ENCODE results near the gene MIPEP.
A peak's percentile ranks its signal among the peaks of the same experiment; 100 is the strongest.

Gene MIPEP

GRCh38 chr13:23736541-23736940 is 152.7 kb downstream of the MIPEP start:
- Mint-ChIP-seq H3K27me3 (ENCODE audit: low read depth, poor library complexity) (no peaks in the 10 kb centered on the region), H3K4me1 (peaks cover 10% of the 10 kb centered on the region), H3K4me3 (no peak overlapping the region), H3K27ac (no peak overlapping the region), H3K36me3 (ENCODE audit: low read depth) (peaks cover 18% of the 10 kb centered on the region), H3K9me3 (no peaks in the 10 kb centered on the region)
- DNase-seq = no peak
- TF ChIP-seq CTCF (IDR thresholded peaks at IDR 0.05) = no peak

- no peak for DNase-seq
- Mint-ChIP-seq H3K9me3 (no peaks in the 10 kb centered on the region), H3K36me3 (ENCODE audit: low read depth) (peaks cover 18% of the 10 kb centered on the region), H3K4me1 (peaks cover 5% of the 10 kb centered on the region), H3K4me3 (no peak overlapping the region), H3K27me3 (ENCODE audit: low read depth, poor library complexity) (no peaks in the 10 kb centered on the region), H3K27ac (no peak overlapping the region)
- no peak for TF ChIP-seq CTCF (IDR thresholded peaks at IDR 0.05)
Measured at GRCh38 chr13:23735329-23735728, 153.9 kb downstream of the MIPEP start.

- Mint-ChIP-seq H3K36me3 (ENCODE audit: low read depth) (peaks cover 24% of the 10 kb centered on the region), H3K9me3 (no peaks in the 10 kb centered on the region), H3K27ac (no peak overlapping the region), H3K27me3 (ENCODE audit: low read depth, poor library complexity) (no peaks in the 10 kb centered on the region), H3K4me1 (peaks cover 5% of the 10 kb centered on the region), H3K4me3 (no peak overlapping the region)
- TF ChIP-seq CTCF (IDR thresholded peaks at IDR 0.05) = no peak
- no peak for DNase-seq
Measured at GRCh38 chr13:23731709-23732108, 157.5 kb downstream of the MIPEP start.

GRCh38 chr13:23730251-23730650 is 158.9 kb downstream of the MIPEP start:
- no peak for DNase-seq
- Mint-ChIP-seq H3K36me3 (ENCODE audit: low read depth) (peaks cover 24% of the 10 kb centered on the region), H3K27ac (no peak overlapping the region), H3K9me3 (no peaks in the 10 kb centered on the region), H3K4me3 (no peak overlapping the region), H3K4me1 (peaks cover 2% of the 10 kb centered on the region), H3K27me3 (ENCODE audit: low read depth, poor library complexity) (no peaks in the 10 kb centered on the region)
- TF ChIP-seq CTCF (IDR thresholded peaks at IDR 0.05) = no peak

GRCh38 chr13:23729531-23729930 is 159.7 kb downstream of the MIPEP start:
- H3K27me3 Mint-ChIP-seq (ENCODE audit: low read depth, poor library complexity) = no peaks in the 10 kb centered on the region
- H3K9me3 Mint-ChIP-seq = no peaks in the 10 kb centered on the region
- peaks cover 23% of the 10 kb centered on the region for H3K36me3 Mint-ChIP-seq (ENCODE audit: low read depth)
- DNase-seq = no peak
- H3K4me3 Mint-ChIP-seq = no peak overlapping the region
- H3K4me1 Mint-ChIP-seq = peaks cover 6% of the 10 kb centered on the region
- H3K27ac Mint-ChIP-seq = no peak overlapping the region
- no peak for TF ChIP-seq CTCF (IDR thresholded peaks at IDR 0.05)

GRCh38 chr13:23728807-23729206 is 160.4 kb downstream of the MIPEP start:
- Mint-ChIP-seq H3K36me3 (ENCODE audit: low read depth) (peaks cover 20% of the 10 kb centered on the region), H3K27me3 (ENCODE audit: low read depth, poor library complexity) (no peaks in the 10 kb centered on the region), H3K4me1 (peaks cover 13% of the 10 kb centered on the region), H3K27ac (peak overlapping the region; percentile 73), H3K9me3 (no peaks in the 10 kb centered on the region), H3K4me3 (no peak overlapping the region)
- no peak for TF ChIP-seq CTCF (IDR thresholded peaks at IDR 0.05)
- DNase-seq = no peak

Data from nephron progenitor cell (in vitro differentiated cells).